K562 (cell line): ENCODE results near the gene RTCB. TPM values are rescaled to one million over a fixed set of nuclear protein-coding genes. Genes with fewer than 3 reads are reported as not detected.

Experiments used
- ATAC-seq: fragments of 200-7000 bp; cut with Tn5 transposase; 3 replicates; pipeline ENCODE4 v1.9.1; 2020; ENCODE audit warnings: moderate library complexity
- BruUV-seq: library from RNA; stranded (reverse); fragments of 400-500 nt; replicated peaks from 2 replicates; lab custom pipeline; 2021; lab: Mats Ljungman, UMichigan
- CTCF ChIA-PET: fragments of 300-600 bp; formaldehyde crosslinking; extraction: SDS; loops from one replicate; lab custom pipeline; 2021; ENCODE audit warnings: low intra/inter-chr PET ratio; lab: Yijun Ruan, JAX
- POLR2A ChIA-PET: fragments of 300-600, 350-650 bp; sonication (Branson Sonifier 250); formaldehyde crosslinking; extraction: SDS; loops from one replicate; lab custom pipeline; 2021; ENCODE audit warnings: antibody characterized with exemption, inconsistent platforms; lab: Yijun Ruan, JAX
- DNase-seq, 4 experiments: peaks; one replicate each; pipeline versions ENCODE4 v3.0.0 to v3.0.0-alpha.2; 2011 to 2018; ENCODE audit warnings: low spot score in 3 of 4, mixed read lengths in 3 of 4; ENCODE audit errors: extremely low read depth in 1 of 4
- FAIRE-seq: peaks from 2 replicates; lab custom pipeline; 2011; peaks lifted over from hg19 to GRCh38; lab: Jason Lieb, UNC
- H2AFZ ChIP-seq: 2 replicates; pipeline ENCODE4 v1.6.0; 2011; ENCODE audit warnings: low read depth, low read length, control low read depth, inconsistent platforms
- H3K27ac ChIP-seq: fragments of 200-600 bp; 3 replicates; pipeline ENCODE4 v1.8.0; 2011; ENCODE audit warnings: low read depth, mild to moderate bottlenecking, control low read depth, inconsistent platforms, low read length, moderate library complexity, mixed read lengths; ENCODE audit errors: extremely low read depth
- H3K27me3 ChIP-seq, 2 experiments: fragments of 300-600 bp in 1 of 2; 2 replicates in 1 of 2; 3 replicates in 1 of 2; pipeline versions ENCODE4 v1.6.0 to v1.8.0; 2011; ENCODE audit warnings: inconsistent platforms in 2 of 2, low read length in 2 of 2, mild to moderate bottlenecking in 1 of 2, mixed read lengths in 1 of 2, moderate library complexity in 1 of 2; ENCODE audit not compliant: control insufficient read depth in 2 of 2, insufficient read depth in 2 of 2
- H3K36me3 ChIP-seq: fragments of 300-600 bp; 3 replicates; pipeline ENCODE4 v1.8.0; 2011; ENCODE audit warnings: mild to moderate bottlenecking, low read length, inconsistent platforms; ENCODE audit not compliant: control insufficient read depth, insufficient read depth
- H3K4me1 ChIP-seq, 2 experiments: fragments of 200-600 bp in 1 of 2; replicated peaks in 1 of 2; 2 replicates in 1 of 2; 3 replicates in 1 of 2; pipeline versions ENCODE4 v1.5.1 to v1.8.0; 2011; ENCODE audit warnings: inconsistent platforms in 2 of 2, low read length in 2 of 2, mild to moderate bottlenecking in 1 of 2, mixed read lengths in 1 of 2, moderate library complexity in 1 of 2; ENCODE audit not compliant: control insufficient read depth in 2 of 2, insufficient read depth in 2 of 2
- H3K4me2 ChIP-seq: 2 replicates; pipeline ENCODE4 v1.6.1; 2011; ENCODE audit warnings: low read length, control low read depth, inconsistent platforms, mixed read lengths; ENCODE audit not compliant: insufficient read depth
- H3K4me3 ChIP-seq: fragments of 200-600 bp; sonication (generic), shearing (Covaris generic); 2 replicates; pipeline ENCODE4 v1.5.1; 2016; ENCODE audit warnings: control low read depth, inconsistent platforms
- H3K79me2 ChIP-seq: fragments of 200-600 bp; 3 replicates; pipeline ENCODE4 v1.8.0; 2011; ENCODE audit warnings: low read length, inconsistent platforms; ENCODE audit not compliant: control insufficient read depth, insufficient read depth
- H3K9ac ChIP-seq, 2 experiments: 2 replicates each; pipeline versions ENCODE4 v1.6.0 to v1.6.1; 2011; ENCODE audit warnings: low read depth in 2 of 2, low read length in 2 of 2, control low read depth in 1 of 2, inconsistent platforms in 1 of 2, mild to moderate bottlenecking in 1 of 2, mixed read lengths in 1 of 2; ENCODE audit not compliant: insufficient read depth in 1 of 2
- H3K9me1 ChIP-seq: one replicate; pipeline ENCODE4 v1.6.0; 2011; ENCODE audit warnings: inconsistent platforms, mild to moderate bottlenecking, low read length, moderate library complexity; ENCODE audit not compliant: control insufficient read depth, insufficient read depth
- H3K9me3 ChIP-seq: replicated peaks from 2 replicates; pipeline ENCODE4 v1.5.1; 2011; ENCODE audit warnings: low read depth, low read length, inconsistent platforms; ENCODE audit not compliant: control insufficient read depth, insufficient read depth
- H4K20me1 ChIP-seq: replicated peaks from 2 replicates; pipeline ENCODE4 v1.6.1; 2011; ENCODE audit warnings: low read length, inconsistent platforms, mixed read lengths; ENCODE audit not compliant: control insufficient read depth, insufficient read depth
- GATAD2A ChIP-seq: fragments of 450-650 bp; IDR thresholded peaks from 2 replicates; pipeline ENCODE4 v1.6.1; 2017
- HSF4 ChIP-seq: fragments of 250-450 bp; sonication (Bioruptor Pico); IDR thresholded peaks from 2 replicates; pipeline ENCODE4 v2.1.2; 2022; ENCODE audit warnings: mild to moderate bottlenecking, moderate library complexity, borderline replicate concordance
- KDM4B ChIP-seq, 2 experiments: fragments of 450-650 bp in 1 of 2; sonication (generic) in 1 of 2; IDR thresholded peaks; 2 replicates each; pipeline ENCODE4 v1.6.1; 2016 to 2017; ENCODE audit warnings: borderline replicate concordance in 2 of 2, antibody characterized with exemption in 1 of 2, low read depth in 1 of 2, mild to moderate bottlenecking in 1 of 2
- KLF1 ChIP-seq: fragments of 450-650 bp; IDR thresholded peaks from 2 replicates; pipeline ENCODE4 v1.6.1; 2016; ENCODE audit warnings: missing genetic modification characterization, missing compliant biosample characterization
- RBM25 ChIP-seq: fragments of 200-400 bp; formaldehyde crosslinking; IDR thresholded peaks from 2 replicates; pipeline ENCODE4 v1.6.1; 2018; ENCODE audit warnings: low read length, low read depth, moderate library complexity; ENCODE audit not compliant: severe bottlenecking
- RHOXF2B ChIP-seq: fragments of 250-450 bp; sonication (Bioruptor Pico); conservative IDR thresholded peaks from 2 replicates; pipeline ENCODE4 v1.5.1; 2021
- TAL1 ChIP-seq: fragments of 450-650 bp; IDR thresholded peaks from 2 replicates; pipeline ENCODE4 v1.6.1; 2016; ENCODE audit warnings: mild to moderate bottlenecking
- ZNF431 ChIP-seq: sonication (generic); formaldehyde crosslinking; IDR thresholded peaks from 2 replicates; pipeline ENCODE4 v1.8.0; 2022; ENCODE audit warnings: mild to moderate bottlenecking, missing genetic modification reagents
- ZNF830 ChIP-seq: fragments of 250-450 bp; sonication (Bioruptor Pico); IDR thresholded peaks from 2 replicates; pipeline ENCODE4 v1.5.0; 2021; ENCODE audit warnings: mild to moderate bottlenecking
- WGBS: fragments of 100-300 bp; shearing (Covaris generic); methylation state at CpG from one replicate; pipeline ENCODE4 v1.1.6; 2016; ENCODE audit warnings: low coverage, mixed read lengths; ENCODE audit not compliant: insufficient coverage; ENCODE audit errors: missing lambda C conversion rate; 5-methylcytosine and 5-hydroxymethylcytosine counted together
- in situ Hi-C: fragments of 300-500 bp; cut with MboI; formaldehyde crosslinking; loops from 4 replicates; pipeline ENCODE4 v1.15.0; 2018; ENCODE audit warnings: inconsistent platforms, mixed read lengths
- intact Hi-C: fragments of 100-400 bp; cut with micrococcal nuclease; formaldehyde crosslinking; loops from 2 replicates; pipeline ENCODE4 v1.14.2; 2022
- polyA plus RNA-seq, 8 experiments: library from polyadenylated mRNA; depleted of rRNA in 4 of 8; stranded (reverse) in 5 of 8; unstranded in 3 of 8; fragments of >200 nt; fragmentation: Nextera tagmentation in 2 of 8; fragmentation: Illumina TruSeq in 1 of 8; extraction: Ambion mirVana in 2 of 8; extraction: Trizol in 1 of 8; gene quantifications; 2 replicates each; pipeline versions ENCODE4 v1.2.1 to v1.2.3, GENCODE V29; 2011 to 2014; ENCODE audit warnings: inconsistent platforms in 1 of 8, missing spikeins in 1 of 8
- total RNA-seq, 7 experiments: library from RNA; depleted of rRNA in 6 of 7; stranded (reverse); fragments of >200 nt in 6 of 7; fragmentation: Illumina TruSeq in 2 of 7; extraction: Trizol in 2 of 7; gene quantifications; 2 replicates each; pipeline versions ENCODE4 v1.2.1 to v1.2.3, GENCODE V29; 2011 to 2021; ENCODE audit warnings: low replicate concordance in 1 of 7
- TF ChIP-seq, protein P1 (sequence below): sonication (generic); formaldehyde crosslinking; IDR thresholded peaks from 2 replicates; pipeline ENCODE4 v1.8.1; 2023; ENCODE audit warnings: mild to moderate bottlenecking, missing genetic modification reagents
- TF ChIP-seq, protein P2 (sequence below), 3 experiments: IDR thresholded peaks in 2 of 3; conservative IDR thresholded peaks in 1 of 3; 2 replicates each; pipeline ENCODE4 v1.5.1; 2011 to 2012; ENCODE audit warnings: low read length in 3 of 3, mild to moderate bottlenecking in 3 of 3, control low read depth in 2 of 3, improper control_type of control experiment in 1 of 3, inconsistent platforms in 1 of 3, low read depth in 1 of 3, mixed read lengths in 1 of 3, moderate library complexity in 1 of 3; ENCODE audit not compliant: insufficient read depth in 2 of 3

RTCB gene
- total and polyA plus RNA-seq, 9 of the 15 experiments (the other 6 are each of a cell fraction or from before 2014, with no cell fraction given) = 80.3 to 269 (median 92.3) TPM

DNA sequence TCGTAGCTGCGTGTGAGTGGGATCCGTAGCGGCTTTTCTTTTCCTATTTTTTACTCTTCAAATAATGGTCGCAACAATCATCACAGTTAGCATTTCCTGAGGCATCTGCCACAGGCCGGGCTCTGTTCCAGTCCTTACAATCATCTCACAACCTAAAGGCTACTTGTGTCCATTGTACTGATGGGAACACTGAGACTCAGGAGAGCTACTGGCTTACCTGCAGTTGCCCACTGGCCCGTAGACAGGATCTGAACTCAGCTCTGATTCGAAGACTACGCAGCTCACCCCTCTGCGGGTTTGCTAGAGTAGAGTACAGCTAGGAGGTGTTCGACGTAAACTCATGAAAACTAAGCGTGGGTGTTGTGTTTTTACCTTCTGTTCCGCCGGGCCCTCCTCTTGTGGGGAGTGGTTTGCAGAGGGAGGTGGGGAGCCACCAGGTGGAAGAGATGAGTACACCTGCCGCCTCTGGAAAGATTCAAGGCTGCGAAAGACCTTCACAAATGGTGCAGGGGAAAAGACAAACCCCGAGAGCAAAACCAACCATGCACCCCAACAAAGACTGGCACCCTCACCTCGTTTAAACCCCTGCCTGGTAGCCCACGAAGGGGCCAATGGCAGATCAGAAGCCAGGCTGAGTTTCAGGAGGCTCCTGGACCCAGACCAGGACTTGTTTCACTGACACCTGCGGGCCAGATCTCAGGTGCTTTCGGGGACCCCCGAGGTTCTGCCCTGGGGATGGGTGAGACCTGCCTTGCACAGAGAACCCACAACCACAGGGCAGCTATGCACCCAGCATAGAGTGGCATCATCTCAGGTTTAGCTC is 72.6 kb downstream of the RTCB start:
- DNase-seq (no peak), ATAC-seq (no peak), FAIRE-seq (no peak)
- H3K9ac ChIP-seq = no peak overlapping the region
- H3K9me1 ChIP-seq = no peaks in the 10 kb centered on the region
- H3K9me3 ChIP-seq = no peaks in the 10 kb centered on the region
- no peaks in the 10 kb centered on the region for H3K36me3 ChIP-seq
- intact Hi-C loops (no loop called here), in situ Hi-C loops (no loop called here)
- TF ChIP-seq RBM25 (peak; percentile 26), ZNF431 (CRISPR knock-in tag) (no peak)
- no peaks in the 10 kb centered on the region for H3K4me1 ChIP-seq
- 3% methylated on average over 17 of the region's 23 CpGs for WGBS
- no TSS peak for BruUV-seq
- no peak overlapping the region for H3K4me2 ChIP-seq
- peaks cover 15 to 46% of the 10 kb centered on the region in 2 experiments; a peak in 4 of 5 replicates for H3K27me3 ChIP-seq
- H3K79me2 ChIP-seq = no peaks in the 10 kb centered on the region
- ChIA-PET POLR2A (no interaction called here), CTCF (no interaction called here)
- H3K4me3 ChIP-seq = no peak overlapping the region
- H3K27ac ChIP-seq = no peak overlapping the region
- no peaks in the 10 kb centered on the region for H4K20me1 ChIP-seq
- H2AFZ ChIP-seq = no peak overlapping the region

DNA sequence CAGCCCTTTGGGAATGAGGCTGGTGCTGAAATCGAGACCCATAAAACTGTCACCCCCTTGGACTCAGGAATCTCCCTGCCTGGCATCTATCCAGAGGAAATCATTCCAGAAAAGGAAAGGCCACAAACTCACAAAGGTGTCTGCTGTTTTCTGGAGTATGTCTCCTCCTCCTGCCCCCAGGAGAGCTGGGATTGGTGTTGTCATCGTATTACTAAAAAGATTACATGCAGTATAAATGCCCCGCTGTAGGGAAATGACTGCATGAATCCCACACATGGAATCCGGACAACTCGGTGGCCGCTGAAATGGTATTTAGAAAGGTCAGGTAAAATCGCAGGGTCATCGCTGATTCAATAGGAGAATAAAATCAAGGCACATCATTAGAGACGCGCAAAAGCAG is 73.3 kb downstream of the RTCB start:
- Histone ChIP-seq H3K27me3 (peaks cover 15 to 53% of the 10 kb centered on the region in 2 experiments; a peak in 4 of 5 replicates), H2AFZ (no peak overlapping the region), H3K79me2 (no peaks in the 10 kb centered on the region), H3K4me3 (no peak overlapping the region), H3K4me2 (no peak overlapping the region), H3K9ac (no peak overlapping the region), H3K9me1 (no peaks in the 10 kb centered on the region), H4K20me1 (no peaks in the 10 kb centered on the region), H3K4me1 (no peaks in the 10 kb centered on the region), H3K9me3 (no peaks in the 10 kb centered on the region), H3K27ac (no peak overlapping the region), H3K36me3 (no peaks in the 10 kb centered on the region)
- intact Hi-C loops = no loop called here
- WGBS = 14% methylated on average over 10 of the region's 10 CpGs
- ChIA-PET CTCF (no interaction called here), POLR2A (no interaction called here)
- DNase-seq (no peak), FAIRE-seq (no peak), ATAC-seq (no peak)
- BruUV-seq = no TSS peak
- in situ Hi-C loops = no loop called here
- TF ChIP-seq, protein P1, sequence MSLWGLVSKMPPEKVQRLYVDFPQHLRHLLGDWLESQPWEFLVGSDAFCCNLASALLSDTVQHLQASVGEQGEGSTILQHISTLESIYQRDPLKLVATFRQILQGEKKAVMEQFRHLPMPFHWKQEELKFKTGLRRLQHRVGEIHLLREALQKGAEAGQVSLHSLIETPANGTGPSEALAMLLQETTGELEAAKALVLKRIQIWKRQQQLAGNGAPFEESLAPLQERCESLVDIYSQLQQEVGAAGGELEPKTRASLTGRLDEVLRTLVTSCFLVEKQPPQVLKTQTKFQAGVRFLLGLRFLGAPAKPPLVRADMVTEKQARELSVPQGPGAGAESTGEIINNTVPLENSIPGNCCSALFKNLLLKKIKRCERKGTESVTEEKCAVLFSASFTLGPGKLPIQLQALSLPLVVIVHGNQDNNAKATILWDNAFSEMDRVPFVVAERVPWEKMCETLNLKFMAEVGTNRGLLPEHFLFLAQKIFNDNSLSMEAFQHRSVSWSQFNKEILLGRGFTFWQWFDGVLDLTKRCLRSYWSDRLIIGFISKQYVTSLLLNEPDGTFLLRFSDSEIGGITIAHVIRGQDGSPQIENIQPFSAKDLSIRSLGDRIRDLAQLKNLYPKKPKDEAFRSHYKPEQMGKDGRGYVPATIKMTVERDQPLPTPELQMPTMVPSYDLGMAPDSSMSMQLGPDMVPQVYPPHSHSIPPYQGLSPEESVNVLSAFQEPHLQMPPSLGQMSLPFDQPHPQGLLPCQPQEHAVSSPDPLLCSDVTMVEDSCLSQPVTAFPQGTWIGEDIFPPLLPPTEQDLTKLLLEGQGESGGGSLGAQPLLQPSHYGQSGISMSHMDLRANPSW = no peak
- TF ChIP-seq KLF1 (no peak), HSF4 (CRISPR knock-in tag) (no peak), GATAD2A (no peak), RHOXF2B (CRISPR knock-in tag) (no peak), ZNF830 (CRISPR knock-in tag) (no peak), KDM4B (IDR thresholded peaks at IDR 0.05; ENCODE audit: borderline replicate concordance in 2 of 2, low read depth in 1 of 2) (no peak), TAL1 (no peak)
- TF ChIP-seq, protein P2, sequence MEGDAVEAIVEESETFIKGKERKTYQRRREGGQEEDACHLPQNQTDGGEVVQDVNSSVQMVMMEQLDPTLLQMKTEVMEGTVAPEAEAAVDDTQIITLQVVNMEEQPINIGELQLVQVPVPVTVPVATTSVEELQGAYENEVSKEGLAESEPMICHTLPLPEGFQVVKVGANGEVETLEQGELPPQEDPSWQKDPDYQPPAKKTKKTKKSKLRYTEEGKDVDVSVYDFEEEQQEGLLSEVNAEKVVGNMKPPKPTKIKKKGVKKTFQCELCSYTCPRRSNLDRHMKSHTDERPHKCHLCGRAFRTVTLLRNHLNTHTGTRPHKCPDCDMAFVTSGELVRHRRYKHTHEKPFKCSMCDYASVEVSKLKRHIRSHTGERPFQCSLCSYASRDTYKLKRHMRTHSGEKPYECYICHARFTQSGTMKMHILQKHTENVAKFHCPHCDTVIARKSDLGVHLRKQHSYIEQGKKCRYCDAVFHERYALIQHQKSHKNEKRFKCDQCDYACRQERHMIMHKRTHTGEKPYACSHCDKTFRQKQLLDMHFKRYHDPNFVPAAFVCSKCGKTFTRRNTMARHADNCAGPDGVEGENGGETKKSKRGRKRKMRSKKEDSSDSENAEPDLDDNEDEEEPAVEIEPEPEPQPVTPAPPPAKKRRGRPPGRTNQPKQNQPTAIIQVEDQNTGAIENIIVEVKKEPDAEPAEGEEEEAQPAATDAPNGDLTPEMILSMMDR (IDR thresholded peaks at IDR 0.05 in 2 of 3, conservative IDR thresholded peaks at IDR 0.05 in 1 of 3; ENCODE audit: insufficient read depth in 2 of 3, low read depth in 1 of 3, low read length in 3 of 3) = no peak
